Measurements from ENCODE around the gene ELOA.
A peak's percentile ranks its signal among the peaks of the same experiment; 100 is the strongest.
"Not testable (repeated sequence)": the region's sequence is repeated elsewhere in the genome, so short reads cannot be mapped to it uniquely, and the experiment has no call there.

ELOA gene

GRCh38 chr1:23783141-23783540 lies 39.9 kb downstream of the ELOA start:
- not testable (repeated sequence) for DNase-seq (ENCODE audit: low read depth in 2 of 2)

- no peak for DNase-seq (ENCODE audit: low read depth in 2 of 2)
These were observed 41.6 kb downstream of the ELOA start for GRCh38 chr1:23784846-23785245.

GRCh38 chr1:23787701-23788100 lies 44.4 kb downstream of the ELOA start:
- no peak for DNase-seq (ENCODE audit: low read depth in 2 of 2)

- DNase-seq (ENCODE audit: low read depth in 2 of 2) = no peak
These were observed 45.4 kb downstream of the ELOA start for GRCh38 chr1:23788695-23789094.

GRCh38 chr1:23790696-23791515 lies 47.6 kb downstream of the ELOA start, which contains the start of gene LYPLA2:
Gene LYPLA2, plus strand, starts transcription at chr1:23791145. Its CDS starts 1,538 bp downstream, at chr1:23792683.
- DNase-seq (ENCODE audit: low read depth in 2 of 2) = peak; percentile 79

GRCh38 chr1:23791516-23792047 lies 48.3 kb downstream of the ELOA start:
- DNase-seq (ENCODE audit: low read depth in 2 of 2) = no peak

- DNase-seq (ENCODE audit: low read depth in 2 of 2) = no peak
These were observed 49.1 kb downstream of the ELOA start for GRCh38 chr1:23792151-23792945.

GRCh38 chr1:23793018-23793781 lies 49.9 kb downstream of the ELOA start:
- no peak for DNase-seq (ENCODE audit: low read depth in 2 of 2)

GRCh38 chr1:23793861-23794731 lies 50.8 kb downstream of the ELOA start:
- no peak for DNase-seq (ENCODE audit: low read depth in 2 of 2)

GRCh38 chr1:23794732-23795182 lies 51.5 kb downstream of the ELOA start:
- not testable (repeated sequence) for DNase-seq (ENCODE audit: low read depth in 2 of 2)

GRCh38 chr1:23795676-23796465 lies 52.6 kb downstream of the ELOA start:
- DNase-seq (ENCODE audit: low read depth in 2 of 2) = no peak

GRCh38 chr1:23796466-23797271 lies 53.4 kb downstream of the ELOA start:
- no peak for DNase-seq (ENCODE audit: low read depth in 2 of 2)

- DNase-seq (ENCODE audit: low read depth in 2 of 2) = no peak
These were observed 54.5 kb downstream of the ELOA start for GRCh38 chr1:23797478-23798448.

- DNase-seq (ENCODE audit: low read depth in 2 of 2) = no peak
These were observed 55.4 kb downstream of the ELOA start for GRCh38 chr1:23798662-23799142.

GRCh38 chr1:23799255-23799569 lies 55.9 kb downstream of the ELOA start:
- DNase-seq (ENCODE audit: low read depth in 2 of 2) = no peak

- no peak for DNase-seq (ENCODE audit: low read depth in 2 of 2)
These were observed 56.5 kb downstream of the ELOA start for GRCh38 chr1:23799570-23800399.

All from stimulated activated CD4-positive, alpha-beta T cell treated with anti-CD3 and anti-CD28 coated beads, Interleukin-15, amount 100 ng/mL, for 48 hours (primary cell).